Stimulated activated naive B cell treated with anti-CD40 and anti-IgM and Interleukin-4, amounts not matched to agents 10 μg/mL and 1 μg/mL and 100 μg/mL, for 72 hours (primary cell): ENCODE data around the gene PFKL.
A peak's percentile ranks its signal among the peaks of the same experiment; 100 is the strongest.
"Not testable (repeated sequence)": the region's sequence is repeated elsewhere in the genome, so short reads cannot be mapped to it uniquely, and the experiment has no call there.

Source experiments
- ATAC-seq, 2 donors: fragments of 150-1000 bp; cut with Tn5 transposase; replicated peaks; 2 replicates each; pipeline ENCODE4 v1.10.0; 2021; ENCODE audit warnings: moderate library complexity in 1 of 2
- DNase-seq: peaks from one replicate; pipeline ENCODE4 v3.0.0; 2021
- H3K27ac Mint-ChIP-seq: one replicate; pipeline ENCODE4 v1.8.0; 2022; ENCODE audit warnings: mild to moderate bottlenecking, mixed read lengths
- H3K27me3 Mint-ChIP-seq, 2 donors: one replicate each; pipeline ENCODE4 v1.8.0; 2022; ENCODE audit warnings: mixed read lengths in 2 of 2
- H3K36me3 Mint-ChIP-seq, 2 donors: one replicate each; pipeline ENCODE4 v1.8.0; 2022; ENCODE audit warnings: mixed read lengths in 2 of 2, mild to moderate bottlenecking in 1 of 2
- H3K4me1 Mint-ChIP-seq, 2 donors: one replicate each; pipeline ENCODE4 v1.8.0; 2022; ENCODE audit warnings: mixed read lengths in 2 of 2, mild to moderate bottlenecking in 1 of 2
- H3K4me3 Mint-ChIP-seq, 2 donors: one replicate each; pipeline ENCODE4 v1.8.0; 2022; ENCODE audit warnings: mild to moderate bottlenecking in 2 of 2, mixed read lengths in 2 of 2, moderate library complexity in 1 of 2
- H3K9me3 Mint-ChIP-seq, 2 donors: one replicate each; pipeline ENCODE4 v1.8.0; 2022; ENCODE audit warnings: mixed read lengths in 2 of 2, mild to moderate bottlenecking in 1 of 2

PFKL gene

GRCh38 chr21:44267655-44268142 lies 32.2 kb upstream of the PFKL start:
- DNase-seq (no peak), ATAC-seq (peak; percentile 46 to 53)
- Mint-ChIP-seq H3K4me1 (peaks cover 5 to 10% of the 10 kb centered on the region in 2 donors), H3K4me3 (no peak overlapping the region), H3K36me3 (no peaks in the 10 kb centered on the region), H3K27me3 (no peaks in the 10 kb centered on the region), H3K27ac (no peak overlapping the region), H3K9me3 (no peaks in the 10 kb centered on the region)

- no peaks in the 10 kb centered on the region for H3K27me3 Mint-ChIP-seq
- H3K4me1 Mint-ChIP-seq = peaks cover 5 to 10% of the 10 kb centered on the region in 2 donors
Measured at GRCh38 chr21:44269090-44269489, 30.8 kb upstream of the PFKL start.

DNA sequence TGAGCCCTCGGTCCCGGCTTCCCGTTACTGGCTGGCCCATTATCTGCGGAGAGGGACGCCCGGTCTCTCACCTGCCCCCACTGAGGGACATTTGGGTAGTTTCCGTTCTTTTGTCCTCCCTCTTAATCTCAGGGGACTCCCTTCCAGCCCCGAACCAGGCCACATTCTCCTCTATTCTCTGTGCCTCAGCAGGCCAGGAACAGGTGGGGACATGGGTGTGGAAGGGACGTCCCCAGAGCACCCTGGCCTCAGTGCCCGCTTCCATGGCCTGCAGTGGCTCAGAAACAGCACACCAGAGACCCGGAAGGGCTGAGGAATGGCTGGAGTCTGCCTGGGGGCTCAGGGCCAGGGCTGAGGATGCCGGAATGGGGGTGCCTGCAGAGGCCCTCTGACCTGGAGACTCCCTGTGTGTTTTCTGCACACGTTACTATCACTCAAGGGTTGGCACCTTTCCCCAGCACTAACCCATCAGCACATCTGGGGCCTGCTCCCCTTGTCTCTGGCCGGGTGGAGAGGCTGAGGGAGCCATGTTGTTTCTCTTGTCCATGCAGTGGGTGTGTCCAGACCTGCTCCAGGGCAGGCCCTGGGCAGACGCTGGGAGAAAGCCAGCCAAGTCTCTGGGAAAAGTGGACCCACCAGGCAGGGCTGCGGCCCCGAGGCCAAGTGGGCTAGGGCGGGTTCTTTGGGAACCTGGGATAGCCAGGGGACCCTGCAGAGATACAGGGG lies 28.1 kb upstream of the PFKL start:
- Mint-ChIP-seq H3K4me3 (no peak overlapping the region), H3K27ac (no peak overlapping the region), H3K27me3 (no peaks in the 10 kb centered on the region), H3K36me3 (no peaks in the 10 kb centered on the region), H3K9me3 (no peaks in the 10 kb centered on the region), H3K4me1 (peaks cover 1 to 10% of the 10 kb centered on the region in 2 donors)
- DNase-seq (no peak), ATAC-seq (no peak)

More at GRCh38 chr21:44269090-44269489, 30.8 kb upstream of the PFKL start:
- no peaks in the 10 kb centered on the region for H3K36me3 Mint-ChIP-seq
- H3K4me3 Mint-ChIP-seq = no peak overlapping the region
- H3K9me3 Mint-ChIP-seq = no peaks in the 10 kb centered on the region
- ATAC-seq (no peak), DNase-seq (no peak)
- H3K27ac Mint-ChIP-seq = no peak overlapping the region

GRCh38 chr21:44272284-44272858 lies 27.5 kb upstream of the PFKL start:
- Mint-ChIP-seq H3K36me3 (no peaks in the 10 kb centered on the region), H3K9me3 (no peaks in the 10 kb centered on the region), H3K4me3 (no peak overlapping the region), H3K27ac (no peak overlapping the region), H3K4me1 (peaks cover under 1 to 6% of the 10 kb centered on the region in 2 donors), H3K27me3 (no peaks in the 10 kb centered on the region)
- ATAC-seq = no peak
- no peak for DNase-seq

DNA sequence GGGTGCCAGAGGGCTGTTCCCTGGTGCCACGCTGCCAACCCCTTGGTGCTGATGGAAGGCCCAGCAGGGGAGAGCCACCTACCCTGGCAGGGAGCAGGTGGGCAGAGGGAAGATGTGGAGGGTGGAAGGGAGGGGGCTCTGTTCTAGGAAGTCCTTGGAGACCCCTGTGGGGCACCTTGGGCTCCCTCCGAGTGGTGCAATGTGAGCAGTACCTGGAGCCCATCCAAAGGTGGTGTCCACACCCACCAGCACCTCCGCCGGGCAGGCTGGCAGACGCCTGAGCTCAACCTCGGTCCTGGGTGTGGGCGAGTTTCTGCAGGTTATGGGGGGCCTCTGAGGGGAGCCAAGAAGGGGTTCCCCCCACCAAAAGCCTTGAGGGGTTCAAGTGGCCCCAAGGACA lies 26.8 kb upstream of the PFKL start:
- Mint-ChIP-seq H3K4me3 (no peak overlapping the region), H3K27ac (peak overlapping the region; percentile 71), H3K4me1 (no peaks in the 10 kb centered on the region), H3K9me3 (no peaks in the 10 kb centered on the region), H3K27me3 (no peaks in the 10 kb centered on the region), H3K36me3 (no peaks in the 10 kb centered on the region)
- DNase-seq (no peak), ATAC-seq (no peak)

DNA sequence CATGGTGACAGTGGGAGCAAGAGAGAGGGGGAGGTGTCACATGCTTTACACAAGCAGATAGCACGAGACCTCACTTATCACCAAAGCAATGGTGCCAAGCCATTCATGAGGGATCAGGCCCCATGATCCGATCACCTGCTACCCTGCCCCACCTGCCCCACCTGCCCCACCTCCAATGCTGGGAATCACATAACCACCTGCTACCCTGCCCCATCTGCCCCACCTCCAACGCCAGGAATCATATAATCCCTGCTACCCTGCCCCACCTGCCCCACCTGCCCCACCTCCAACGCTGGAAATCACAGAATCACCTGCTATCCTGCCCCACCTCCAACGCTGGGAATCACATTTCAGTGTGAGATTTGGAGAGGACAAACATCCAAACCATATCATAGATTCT lies 24.8 kb upstream of the PFKL start:
- no peak overlapping the region for H3K27ac Mint-ChIP-seq
- ATAC-seq = no peak

GRCh38 chr21:44279354-44280260 lies 20.2 kb upstream of the PFKL start:
- H3K36me3 Mint-ChIP-seq = no peaks in the 10 kb centered on the region
- no peak overlapping the region for H3K4me3 Mint-ChIP-seq
- no peak for DNase-seq
- H3K27ac Mint-ChIP-seq = no peak overlapping the region
- no peak for ATAC-seq
- peaks cover 0 to 9% of the 10 kb centered on the region in 2 donors for H3K27me3 Mint-ChIP-seq
- no peaks in the 10 kb centered on the region for H3K9me3 Mint-ChIP-seq
- H3K4me1 Mint-ChIP-seq = peaks cover 20 to 22% of the 10 kb centered on the region in 2 donors

More for the DNA sequence above, 24.8 kb upstream of the PFKL start:
- peaks cover 3 to 4% of the 10 kb centered on the region in 2 donors for H3K4me1 Mint-ChIP-seq
- H3K4me3 Mint-ChIP-seq = no peak overlapping the region
- DNase-seq = no peak
- H3K9me3 Mint-ChIP-seq = no peaks in the 10 kb centered on the region
- no peaks in the 10 kb centered on the region for H3K36me3 Mint-ChIP-seq
- H3K27me3 Mint-ChIP-seq = no peaks in the 10 kb centered on the region

DNA sequence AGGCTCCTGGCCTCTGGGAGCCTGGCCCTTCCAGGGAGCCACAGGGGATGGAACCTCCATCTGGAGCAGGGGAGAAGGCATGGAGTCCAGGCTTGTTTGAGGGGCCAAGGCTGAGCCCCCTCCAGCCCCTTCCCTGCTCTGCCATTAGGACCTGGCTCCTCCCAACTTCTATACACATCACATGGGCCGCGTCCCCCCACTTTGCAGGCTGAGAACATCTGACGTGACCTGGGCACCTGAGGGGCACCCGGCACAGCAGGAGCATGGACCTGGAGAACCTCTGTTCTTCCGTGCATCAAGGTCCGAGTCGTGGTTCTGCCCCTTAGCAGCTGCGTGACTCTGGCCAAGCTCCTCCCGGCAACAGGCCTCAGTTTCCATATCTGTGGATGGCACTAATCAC lies 18.1 kb upstream of the PFKL start:
- Mint-ChIP-seq H3K4me3 (no peak overlapping the region), H3K9me3 (no peaks in the 10 kb centered on the region), H3K27ac (no peak overlapping the region), H3K36me3 (no peaks in the 10 kb centered on the region), H3K4me1 (peaks cover 20 to 22% of the 10 kb centered on the region in 2 donors), H3K27me3 (peaks cover 0 to 15% of the 10 kb centered on the region in 2 donors)
- no peak for ATAC-seq
- no peak for DNase-seq

GRCh38 chr21:44282370-44282769 lies 17.5 kb upstream of the PFKL start:
- Mint-ChIP-seq H3K9me3 (no peaks in the 10 kb centered on the region), H3K27me3 (peaks cover 0 to 15% of the 10 kb centered on the region in 2 donors), H3K4me1 (peaks cover 20 to 22% of the 10 kb centered on the region in 2 donors), H3K4me3 (no peak overlapping the region), H3K27ac (no peak overlapping the region), H3K36me3 (no peaks in the 10 kb centered on the region)
- no peak for DNase-seq
- ATAC-seq = no peak

DNA sequence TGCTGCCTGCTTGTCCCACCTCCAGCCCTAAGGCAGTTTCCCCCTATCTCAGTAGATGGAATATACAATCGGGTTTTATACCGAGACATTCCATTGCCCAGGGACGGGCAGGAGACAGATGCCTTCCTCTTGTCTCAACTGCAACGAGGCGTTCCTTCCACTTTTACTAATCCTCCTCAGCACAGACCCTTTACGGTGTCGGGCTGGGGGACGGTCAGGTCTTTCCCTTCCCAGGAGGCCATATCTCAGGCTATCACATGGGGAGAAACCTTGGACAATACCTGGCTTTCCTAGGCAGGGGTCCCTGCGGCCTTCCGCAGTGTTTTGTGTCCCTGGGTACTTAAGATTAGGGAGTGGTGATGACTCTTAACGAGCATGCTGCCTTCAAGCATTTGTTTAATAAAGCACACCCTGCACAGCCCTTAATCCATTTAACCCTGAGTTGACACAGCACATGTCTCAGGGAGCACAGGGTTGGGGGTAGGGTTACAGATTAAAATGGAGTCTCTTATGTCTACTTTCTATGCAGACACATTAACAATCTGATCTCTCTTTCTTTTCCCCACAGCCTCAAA lies 16.6 kb upstream of the PFKL start:
- H3K36me3 Mint-ChIP-seq, H3K4me3 Mint-ChIP-seq, H3K27ac Mint-ChIP-seq, DNase-seq, ATAC-seq, H3K9me3 Mint-ChIP-seq: not testable (repeated sequence)
- peaks cover 22 to 24% of the 10 kb centered on the region in 2 donors for H3K4me1 Mint-ChIP-seq
- peaks cover 8 to 21% of the 10 kb centered on the region in 2 donors for H3K27me3 Mint-ChIP-seq

GRCh38 chr21:44283948-44284347 lies 15.9 kb upstream of the PFKL start:
- Mint-ChIP-seq H3K36me3 (no peaks in the 10 kb centered on the region), H3K27me3 (peaks cover 9 to 21% of the 10 kb centered on the region in 2 donors), H3K4me3 (no peak overlapping the region), H3K27ac (no peak overlapping the region), H3K9me3 (no peaks in the 10 kb centered on the region), H3K4me1 (peaks cover 22 to 24% of the 10 kb centered on the region in 2 donors)
- ATAC-seq (no peak), DNase-seq (no peak)

DNA sequence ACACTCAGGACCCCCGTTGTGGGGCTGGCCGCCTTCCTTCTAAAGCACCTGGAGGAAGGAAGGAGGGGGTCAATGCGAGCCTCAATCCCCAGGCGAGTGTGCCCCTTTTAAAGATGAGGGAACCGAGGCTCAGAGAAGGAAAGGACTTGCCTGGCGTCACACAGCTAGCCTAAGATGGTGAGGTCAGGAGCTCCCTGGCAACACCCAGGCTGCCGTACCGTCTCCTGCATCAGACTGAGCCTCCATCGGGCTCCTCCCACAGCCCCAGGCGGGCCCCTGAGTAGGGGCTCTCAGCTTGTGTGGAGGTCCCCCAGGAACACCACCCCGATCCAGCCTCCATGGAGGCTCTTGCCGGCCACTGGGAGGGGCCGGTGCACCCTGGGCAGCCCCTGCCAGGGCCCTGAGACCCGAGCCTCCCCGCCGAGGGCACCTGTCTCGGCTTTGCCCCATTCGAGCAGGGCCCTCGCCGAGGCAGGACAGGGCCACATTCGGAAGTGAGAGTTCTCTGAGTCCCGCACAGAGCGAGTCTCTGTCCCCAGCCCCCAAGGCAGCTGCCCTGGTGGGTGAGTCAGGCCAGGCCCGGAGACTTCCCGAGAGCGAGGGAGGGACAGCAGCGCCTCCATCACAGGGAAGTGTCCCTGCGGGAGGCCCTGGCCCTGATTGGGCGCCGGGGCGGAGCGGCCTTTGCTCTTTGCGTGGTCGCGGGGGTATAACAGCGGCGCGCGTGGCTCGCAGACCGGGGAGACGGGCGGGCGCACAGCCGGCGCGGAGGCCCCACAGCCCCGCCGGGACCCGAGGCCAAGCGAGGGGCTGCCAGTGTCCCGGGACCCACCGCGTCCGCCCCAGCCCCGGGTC lies 14.5 kb upstream of the PFKL start, which contains the start of gene AIRE:
Gene AIRE, plus strand, starts transcription at position 739 of the 855 bp plus-strand sequence. CDS start 131 bp downstream, outside the sequence.
- peak in 1 of 2 donors; percentile 18 for ATAC-seq

GRCh38 chr21:44286086-44286715 lies 13.7 kb upstream of the PFKL start:
- ATAC-seq (no peak), DNase-seq (no peak)
- no peak overlapping the region for H3K27ac Mint-ChIP-seq

More for the DNA sequence above, 14.5 kb upstream of the PFKL start, which contains the start of gene AIRE:
- H3K4me3 Mint-ChIP-seq = no peak within 1 kb of the TSS
- DNase-seq = no peak
- peaks cover 9 to 21% of the 10 kb centered on the region in 2 donors for H3K27me3 Mint-ChIP-seq
- H3K4me1 Mint-ChIP-seq = peaks cover 21 to 22% of the 10 kb centered on the region in 2 donors
- H3K9me3 Mint-ChIP-seq = no peaks in the 10 kb centered on the region
- H3K27ac Mint-ChIP-seq = no peak within 1 kb of the TSS
- H3K36me3 Mint-ChIP-seq = no peaks in the 10 kb centered on the region

More at GRCh38 chr21:44286086-44286715, 13.7 kb upstream of the PFKL start:
- Mint-ChIP-seq H3K36me3 (no peaks in the 10 kb centered on the region), H3K27me3 (peaks cover 9 to 21% of the 10 kb centered on the region in 2 donors), H3K4me1 (peaks cover 27 to 28% of the 10 kb centered on the region in 2 donors), H3K4me3 (no peak overlapping the region), H3K9me3 (no peaks in the 10 kb centered on the region)
